ENCODE results near the gene MARK2.

DNA sequence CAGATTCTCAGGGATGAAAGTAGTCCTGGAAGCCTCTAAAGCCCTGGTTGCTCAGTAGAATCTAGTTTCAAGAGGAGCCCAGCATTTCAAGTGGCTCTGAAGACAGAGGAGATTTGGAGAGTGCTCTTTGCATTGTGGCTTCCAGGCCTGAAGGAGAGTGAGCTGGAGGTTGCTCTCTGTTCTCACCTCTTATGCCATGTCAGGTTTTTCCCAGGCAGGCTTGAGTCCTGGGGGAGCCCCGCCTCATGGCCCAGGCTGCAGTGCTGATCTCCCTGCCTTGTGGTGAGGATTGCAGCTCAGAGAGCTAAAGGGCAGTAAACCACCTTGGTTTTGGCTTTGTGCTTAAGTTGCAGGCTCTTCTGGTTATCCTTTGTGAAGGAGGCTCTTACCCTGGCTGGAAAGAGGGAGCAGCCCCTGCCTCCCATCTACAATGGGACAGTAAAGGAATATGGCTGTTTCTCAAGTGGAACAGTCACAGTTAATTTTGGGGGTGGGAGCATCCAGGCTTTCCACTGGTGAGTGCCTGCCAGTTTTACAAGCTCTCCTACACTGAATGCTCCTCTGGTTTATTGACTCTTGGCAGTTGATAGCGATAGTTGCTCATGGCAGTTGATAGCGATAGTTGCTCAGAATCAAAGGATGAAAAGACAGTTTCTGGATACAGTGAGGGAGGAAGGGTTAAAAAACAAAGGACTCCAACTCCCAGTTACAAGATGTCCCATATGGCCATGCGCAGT is 45.5 kb downstream of the MARK2 start:
- TF ChIP-seq RAD21 (IDR thresholded peaks at IDR 0.05; ENCODE audit: low read depth) (no peak), YY1 (IDR thresholded peaks at IDR 0.05; ENCODE audit: low read depth) (no peak), REST (IDR thresholded peaks at IDR 0.05; ENCODE audit: low read depth) (no peak), EP300 (IDR thresholded peaks at IDR 0.05; ENCODE audit: borderline replicate concordance) (no peak), TCF12 (IDR thresholded peaks at IDR 0.05; ENCODE audit: low read depth) (no peak), NFIC (IDR thresholded peaks at IDR 0.05) (no peak), TAF1 (IDR thresholded peaks at IDR 0.05; ENCODE audit: low read depth) (no peak)

All from Ishikawa (cell line).